ENCODE results near the gene PPP1R9B.

Gene PPP1R9B

GRCh38 chr17:50130559-50131305 is 19.7 kb downstream of the PPP1R9B start:
- ATAC-seq, result no peak
- TF ChIP-seq BACH2 (CRISPR knock-in tag; IDR thresholded peaks at IDR 0.05; ENCODE audit: borderline replicate concordance), result no peak
- no peak for TF ChIP-seq POU6F1 (CRISPR knock-in tag; IDR thresholded peaks at IDR 0.05; ENCODE audit: borderline replicate concordance, low read depth)
- no peak for TF ChIP-seq ZC3H10 (CRISPR knock-in tag; IDR thresholded peaks at IDR 0.05)
- no peak for TF ChIP-seq OSR1 (CRISPR knock-in tag; IDR thresholded peaks at IDR 0.05)
- TF ChIP-seq PPARA (CRISPR knock-in tag; IDR thresholded peaks at IDR 0.05; ENCODE audit: borderline replicate concordance), result no peak
- no peak for TF ChIP-seq ARNTL (CRISPR knock-in tag; IDR thresholded peaks at IDR 0.05; ENCODE audit: borderline replicate concordance, low read depth)
- no peak for TF ChIP-seq ZNF565 (CRISPR knock-in tag; conservative IDR thresholded peaks at IDR 0.05; ENCODE audit: low read depth)
- TF ChIP-seq CSDC2 (CRISPR knock-in tag; IDR thresholded peaks at IDR 0.05), result no peak
- no peak for TF ChIP-seq ISL1 (CRISPR knock-in tag; IDR thresholded peaks at IDR 0.05)
- TF ChIP-seq PATZ1 (CRISPR knock-in tag; IDR thresholded peaks at IDR 0.05; ENCODE audit: borderline replicate concordance), result no peak
- TF ChIP-seq CREB5 (CRISPR knock-in tag; IDR thresholded peaks at IDR 0.05; ENCODE audit: low read depth), result no peak
- TF ChIP-seq TCF4 (CRISPR knock-in tag; IDR thresholded peaks at IDR 0.05; ENCODE audit: borderline replicate concordance), result no peak
- TF ChIP-seq TSHZ2 (CRISPR knock-in tag; IDR thresholded peaks at IDR 0.05), result no peak

GRCh38 chr17:50129728-50130558 is 20.5 kb downstream of the PPP1R9B start, which contains the start of gene SAMD14:
TSS of gene SAMD14 (minus strand) at chr17:50130160. CDS start at chr17:50124959, 5,201 bp downstream.
- ATAC-seq, result peak; percentile 58
- TF ChIP-seq POU6F1 (CRISPR knock-in tag; IDR thresholded peaks at IDR 0.05; ENCODE audit: borderline replicate concordance, low read depth) (no peak), RARB (CRISPR knock-in tag; IDR thresholded peaks at IDR 0.05) (no peak), ARNTL (CRISPR knock-in tag; IDR thresholded peaks at IDR 0.05; ENCODE audit: borderline replicate concordance, low read depth) (no peak), CSRNP3 (CRISPR knock-in tag; IDR thresholded peaks at IDR 0.05) (no peak), ZFP3 (CRISPR knock-in tag; IDR thresholded peaks at IDR 0.05) (no peak), BACH2 (CRISPR knock-in tag; IDR thresholded peaks at IDR 0.05; ENCODE audit: borderline replicate concordance) (no peak), ZFP30 (CRISPR knock-in tag; IDR thresholded peaks at IDR 0.05) (no peak), SNAI2 (CRISPR knock-in tag; IDR thresholded peaks at IDR 0.05) (no peak), PATZ1 (CRISPR knock-in tag; IDR thresholded peaks at IDR 0.05; ENCODE audit: borderline replicate concordance) (no peak), TCF4 (CRISPR knock-in tag; IDR thresholded peaks at IDR 0.05; ENCODE audit: borderline replicate concordance) (no peak), ESRRG (CRISPR knock-in tag; IDR thresholded peaks at IDR 0.05) (no peak), TOX (CRISPR knock-in tag; IDR thresholded peaks at IDR 0.05; ENCODE audit: borderline replicate concordance) (no peak)

Measured in SK-N-SH treated with all-trans-retinoic acid at 6 μM for 48 hours (cell line).